ENCODE results near the gene SOD3. TPM values are rescaled to one million over a fixed set of nuclear protein-coding genes. Genes with fewer than 3 reads are reported as not detected.

The SOD3 gene
- total and polyA plus RNA-seq, 2 of the 8 experiments (the other 6 are each of a cell fraction or from before 2014, with no cell fraction given): 4.9 TPM

- Histone ChIP-seq H2AFZ (ENCODE audit: low read length) (no peak overlapping the region), H3K4ac (replicated peaks; ENCODE audit: insufficient read length, low read depth, low read length) (no peak overlapping the region), H3K18ac (ENCODE audit: extremely low read depth, low read length) (no peak overlapping the region), H3K9me3 (ENCODE audit: insufficient read depth in 2 of 2, low read depth in 1 of 2, low read length in 1 of 2) (no peaks in the 10 kb centered on the region), H4K91ac (replicated peaks; ENCODE audit: insufficient read length, low read length) (no peak overlapping the region), H4K5ac (ENCODE audit: insufficient read length, low read depth, low read length) (no peak overlapping the region), H3K4me2 (ENCODE audit: insufficient read depth in 1 of 2, low read depth in 2 of 2, low read length in 2 of 2) (no peak overlapping the region), H3K79me1 (ENCODE audit: low read depth, low read length) (no peaks in the 10 kb centered on the region), H3K36me3 (ENCODE audit: control insufficient read depth in 2 of 4, insufficient read depth in 4 of 4, low read length in 3 of 4) (no peaks in the 10 kb centered on the region), H3K23ac (ENCODE audit: insufficient read length) (no peak overlapping the region), H3K4me3 (ENCODE audit: extremely low read depth in 1 of 4, insufficient read depth in 2 of 4, low read depth in 3 of 4, low read length in 4 of 4) (no peak overlapping the region), H4K8ac (ENCODE audit: extremely low read depth, insufficient read depth, low read length) (no peak overlapping the region), H3K4me1 (replicated peaks in 1 of 4; ENCODE audit: control insufficient read depth in 3 of 4, insufficient read depth in 4 of 4, low read length in 3 of 4) (peaks cover 0 to 3% (median 0%) of the 10 kb centered on the region in 4 experiments; a peak in 1 of 7 replicates), H2BK120ac (replicated peaks; ENCODE audit: low read depth, low read length) (no peak overlapping the region), H2BK12ac (ENCODE audit: low read depth, low read length) (no peak overlapping the region), H2BK5ac (ENCODE audit: low read depth, low read length) (no peak overlapping the region), H3K27me3 (replicated peaks in 1 of 4; ENCODE audit: control insufficient read depth in 3 of 4, extremely low read depth in 1 of 4, insufficient read depth in 3 of 4, low read length in 3 of 4) (peaks cover 0 to 2% (median 0%) of the 10 kb centered on the region in 4 experiments; a peak in 1 of 7 replicates), H2BK20ac (ENCODE audit: low read length) (no peak overlapping the region), H3K23me2 (ENCODE audit: low read depth, low read length) (peaks cover 2% of the 10 kb centered on the region; the same call in 1 of the 2 replicates), H3K79me2 (ENCODE audit: control insufficient read depth in 1 of 2, insufficient read depth in 2 of 2, low read length in 2 of 2) (no peaks in the 10 kb centered on the region), H4K20me1 (replicated peaks in 1 of 2; ENCODE audit: control insufficient read depth in 1 of 2, insufficient read depth in 2 of 2, low read length in 2 of 2) (no peaks in the 10 kb centered on the region), H2AK5ac (ENCODE audit: low read depth, low read length) (no peak overlapping the region), H3K56ac (replicated peaks; ENCODE audit: insufficient read length, low read depth, low read length) (no peak overlapping the region), H2BK15ac (ENCODE audit: low read length) (no peak overlapping the region), H3K14ac (ENCODE audit: insufficient read length) (no peak overlapping the region), H3K27ac (ENCODE audit: low read depth, low read length) (no peak overlapping the region), H3K9ac (replicated peaks in 1 of 4; ENCODE audit: extremely low read depth in 1 of 4, low read depth in 3 of 4, low read length in 3 of 4) (no peak overlapping the region)
- POLR2A ChIA-PET (ENCODE audit: partially characterized antibody): no interaction called here
- no peak for DNase-seq (ENCODE audit: low read depth in 1 of 2, low spot score in 2 of 2)
- 87% methylated on average over 6 of the region's 6 CpGs; no CpG with 5 or more reads in 1 of the 2 experiments for WGBS, 2 experiments (ENCODE audit: extremely low coverage in 1 of 2, insufficient coverage in 1 of 2, insufficient read length in 1 of 2, insufficient replicate concordance in 2 of 2, low coverage in 1 of 2, low lambda C conversion rate in 2 of 2, missing lambda C conversion rate in 1 of 2)
- TF ChIP-seq ASH2L (IDR thresholded peaks at IDR 0.05; ENCODE audit: low read length): no peak
- TF ChIP-seq CTCF (IDR thresholded peaks at IDR 0.05; ENCODE audit: control extremely low read depth in 1 of 3, insufficient read depth in 1 of 3, low read depth in 1 of 3, low read length in 3 of 3): no peak
- TF ChIP-seq SP4 (IDR thresholded peaks at IDR 0.05; ENCODE audit: low read length): no peak
- FAIRE-seq: no peak
- CTCF ChIA-PET (ENCODE audit: partially characterized antibody): interaction anchor here (0.5 to 2.5 kb wide), 6 partner anchors 11 to 661 kb away, joined by 3 to 15 read pairs (median 3); no protein-coding TSS in a partner anchor
These were observed 13.2 kb upstream of the SOD3 start for GRCh38 chr4:24781999-24782745.
